ENCODE data around the gene GON7. TPM values are rescaled to one million over a fixed set of nuclear protein-coding genes. Genes with fewer than 3 reads are reported as not detected.
"Not testable (repeated sequence)": the region's sequence is repeated elsewhere in the genome, so short reads cannot be mapped to it uniquely, and the experiment has no call there.

The GON7 gene
- polyA plus RNA-seq, 3 donors, result 4.8 to 24.0 (median 22.7) TPM

GRCh38 chr14:93234798-93235197, 27.9 kb upstream of the GON7 start:
- Mint-ChIP-seq H3K36me3 (peaks cover 7 to 9% of the 10 kb centered on the region in 2 donors), H3K4me3 (no peak overlapping the region), H3K27ac (no peak overlapping the region), H3K4me1 (peaks cover 15% of the 10 kb centered on the region), H3K27me3 (ENCODE audit: low read depth in 3 of 3) (peaks cover 26 to 39% (median 28%) of the 10 kb centered on the region in 3 donors), H3K9me3 (peaks cover 0 to 10% (median 0%) of the 10 kb centered on the region in 7 donors)
- Histone ChIP-seq H3K27me3 (ENCODE audit: control insufficient read depth in 2 of 2, insufficient read depth in 2 of 2, low read length in 2 of 2) (peaks cover 0 to 18% of the 10 kb centered on the region in 2 donors), H3K9me3 (replicated peaks in 1 of 2; ENCODE audit: control insufficient read depth in 1 of 2, insufficient read depth in 1 of 2, low read length in 2 of 2) (no peaks in the 10 kb centered on the region), H3K79me2 (ENCODE audit: insufficient read depth, low read length) (no peaks in the 10 kb centered on the region), H4K20me1 (ENCODE audit: insufficient read depth, low read length) (no peaks in the 10 kb centered on the region), H3K27ac (ENCODE audit: low read depth in 1 of 2, low read length in 2 of 2) (no peak overlapping the region), H2AFZ (ENCODE audit: insufficient read depth, low read depth, low read length, poor library complexity, severe bottlenecking) (no peak overlapping the region), H3K4me3 (replicated peaks in 1 of 3; ENCODE audit: low read depth in 2 of 3, low read length in 3 of 3) (no peak overlapping the region), H3K9ac (ENCODE audit: insufficient read depth, low read length, poor library complexity, severe bottlenecking) (no peak overlapping the region), H3K4me2 (replicated peaks; ENCODE audit: extremely low read depth, low read length, poor library complexity, severe bottlenecking) (no peak overlapping the region), H3K36me3 (replicated peaks in 1 of 2; ENCODE audit: control insufficient read depth in 1 of 2, insufficient read depth in 2 of 2, low read length in 2 of 2) (peaks cover 0 to 12% of the 10 kb centered on the region in 2 donors), H3K4me1 (ENCODE audit: control insufficient read depth in 1 of 2, insufficient read depth in 2 of 2, low read length in 2 of 2) (peaks cover 0 to 10% of the 10 kb centered on the region in 2 donors)
- TF ChIP-seq CTCF (IDR thresholded peaks at IDR 0.05), result no peak
- DNase-seq, result no peak
- WGBS (ENCODE audit: insufficient coverage), result 70% methylated on average over 10 of the region's 10 CpGs
- intact Hi-C loops (cut with micrococcal nuclease), result no loop called here

GRCh38 chr14:93233078-93233477, 26.2 kb upstream of the GON7 start:
- H3K79me2 ChIP-seq (ENCODE audit: insufficient read depth, low read length); H3K4me2 ChIP-seq (replicated peaks; ENCODE audit: extremely low read depth, low read length, poor library complexity, severe bottlenecking); H3K4me3 ChIP-seq (replicated peaks in 1 of 3; ENCODE audit: low read depth in 2 of 3, low read length in 3 of 3); intact Hi-C loops (cut with micrococcal nuclease); DNase-seq; H3K9ac ChIP-seq (ENCODE audit: insufficient read depth, low read length, poor library complexity, severe bottlenecking); H4K20me1 ChIP-seq (ENCODE audit: insufficient read depth, low read length); H3K36me3 ChIP-seq (replicated peaks in 1 of 2; ENCODE audit: control insufficient read depth in 1 of 2, insufficient read depth in 2 of 2, low read length in 2 of 2); H2AFZ ChIP-seq (ENCODE audit: insufficient read depth, low read depth, low read length, poor library complexity, severe bottlenecking); H3K27ac ChIP-seq (ENCODE audit: low read depth in 1 of 2, low read length in 2 of 2); H3K9me3 Mint-ChIP-seq; H3K27ac Mint-ChIP-seq; H3K9me3 ChIP-seq (replicated peaks in 1 of 2; ENCODE audit: control insufficient read depth in 1 of 2, insufficient read depth in 1 of 2, low read length in 2 of 2): not testable (repeated sequence)
- Mint-ChIP-seq H3K27me3 (ENCODE audit: low read depth in 3 of 3) (peaks cover 26 to 39% (median 31%) of the 10 kb centered on the region in 3 donors), H3K4me1 (peaks cover 15% of the 10 kb centered on the region), H3K4me3 (peak overlapping the region in 1 of 2 donors; percentile 20), H3K36me3 (peaks cover 11 to 23% of the 10 kb centered on the region in 2 donors)
- WGBS (ENCODE audit: insufficient coverage), result no CpG with 5 or more reads among the region's 5 CpGs
- Histone ChIP-seq H3K27me3 (ENCODE audit: control insufficient read depth in 2 of 2, insufficient read depth in 2 of 2, low read length in 2 of 2) (peaks cover 0 to 18% of the 10 kb centered on the region in 2 donors), H3K4me1 (ENCODE audit: control insufficient read depth in 1 of 2, insufficient read depth in 2 of 2, low read length in 2 of 2) (peaks cover 0 to 10% of the 10 kb centered on the region in 2 donors)
